GM23338 (cell line): Measurements from ENCODE around the gene ESRRA. TPM values are rescaled to one million over a fixed set of nuclear protein-coding genes. Genes with fewer than 3 reads are reported as not detected.

Source experiments
- ATAC-seq: fragments of 200-7000 bp; cut with Tn5 transposase; 3 replicates; pipeline ENCODE4 v1.9.1; 2020
- DNase-seq: peaks from one replicate; pipeline ENCODE4 v3.0.0-alpha.2; 2015; ENCODE audit warnings: low spot score
- H2AFZ ChIP-seq: fragments of 200-600 bp; sonication (generic); 2 replicates; pipeline ENCODE4 v1.8.0; 2016; ENCODE audit warnings: antibody characterized with exemption, mild to moderate bottlenecking, moderate library complexity
- H3F3A ChIP-seq: fragments of 200-600 bp; sonication (generic); replicated peaks from 2 replicates; pipeline ENCODE4 v1.8.0; 2017; ENCODE audit warnings: antibody characterized with exemption, mixed run types, low read depth
- H3K27ac ChIP-seq: fragments of 200-600 bp; sonication (generic); 2 replicates; pipeline ENCODE4 v1.6.1; 2016; ENCODE audit warnings: low read depth
- H3K27me3 ChIP-seq: fragments of 200-600 bp; sonication (generic); 2 replicates; pipeline ENCODE4 v1.8.0; 2016; ENCODE audit warnings: mild to moderate bottlenecking, mixed run types, moderate library complexity; ENCODE audit not compliant: insufficient read depth
- H3K36me3 ChIP-seq: fragments of 200-600 bp; sonication (generic); 2 replicates; pipeline ENCODE4 v1.8.0; 2016; ENCODE audit warnings: mild to moderate bottlenecking; ENCODE audit not compliant: insufficient read depth
- H3K4me1 ChIP-seq: fragments of 200-600 bp; sonication (generic); 2 replicates; pipeline ENCODE4 v1.8.0; 2016; ENCODE audit warnings: mild to moderate bottlenecking, moderate library complexity; ENCODE audit not compliant: insufficient read depth
- H3K4me2 ChIP-seq: fragments of 200-600 bp; sonication (generic); 2 replicates; pipeline ENCODE4 v1.7.1; 2017; ENCODE audit warnings: mixed run types
- H3K4me3 ChIP-seq: fragments of 200-600 bp; sonication (generic); 2 replicates; pipeline ENCODE4 v1.6.1; 2016; ENCODE audit warnings: mixed run types
- H3K79me2 ChIP-seq: fragments of 200-600 bp; sonication (generic); replicated peaks from 2 replicates; pipeline ENCODE4 v1.8.0; 2017; ENCODE audit warnings: mild to moderate bottlenecking; ENCODE audit not compliant: insufficient read depth
- H3K9me2 ChIP-seq: fragments of 200-600 bp; sonication (generic); 2 replicates; pipeline ENCODE4 v1.8.0; 2017; ENCODE audit not compliant: insufficient read depth
- H4K20me1 ChIP-seq: fragments of 200-600 bp; sonication (generic); replicated peaks from 2 replicates; pipeline ENCODE4 v1.8.0; 2017; ENCODE audit warnings: mild to moderate bottlenecking; ENCODE audit not compliant: insufficient read depth
- H3K27ac Mint-ChIP-seq: 2 replicates; pipeline ENCODE4 v1.8.0; 2020; ENCODE audit warnings: inconsistent platforms, mild to moderate bottlenecking, moderate library complexity, mixed read lengths
- H3K27me3 Mint-ChIP-seq: 3 replicates; pipeline ENCODE4 v1.8.0; 2022; ENCODE audit warnings: low read depth, mild to moderate bottlenecking, moderate library complexity, mixed read lengths, inconsistent platforms; ENCODE audit not compliant: insufficient read depth, poor library complexity
- H3K36me3 Mint-ChIP-seq: 3 replicates; pipeline ENCODE4 v1.8.0; 2021; ENCODE audit warnings: low read depth, mild to moderate bottlenecking, inconsistent platforms, moderate library complexity, mixed read lengths
- H3K4me1 Mint-ChIP-seq: 3 replicates; pipeline ENCODE4 v1.8.0; 2020; ENCODE audit warnings: mild to moderate bottlenecking, inconsistent platforms, mixed read lengths
- H3K4me3 Mint-ChIP-seq: 3 replicates; pipeline ENCODE4 v1.8.0; 2021; ENCODE audit warnings: moderate library complexity, mild to moderate bottlenecking, inconsistent platforms, mixed read lengths
- H3K9me3 Mint-ChIP-seq: 3 replicates; pipeline ENCODE4 v1.8.0; 2020; ENCODE audit warnings: moderate library complexity, mild to moderate bottlenecking, inconsistent platforms, mixed read lengths
- ETS1 ChIP-seq: IDR thresholded peaks from 2 replicates; pipeline ENCODE4 v1.6.1; 2016; ENCODE audit warnings: antibody characterized with exemption
- JUNB ChIP-seq: IDR thresholded peaks from one replicate; pipeline ENCODE4 v1.6.1; 2016; ENCODE audit warnings: antibody characterized with exemption; ENCODE audit not compliant: unreplicated experiment
- POLR2AphosphoS5 ChIP-seq: IDR thresholded peaks from 2 replicates; pipeline ENCODE4 v1.6.1; 2016; ENCODE audit warnings: antibody characterized with exemption, low read depth
- STAT1 ChIP-seq: IDR thresholded peaks from one replicate; pipeline ENCODE4 v1.6.1; 2016; ENCODE audit warnings: antibody characterized with exemption; ENCODE audit not compliant: unreplicated experiment
- ZNF114 ChIP-seq: fragments of 250-450 bp; sonication (Bioruptor Pico); IDR thresholded peaks from 2 replicates; pipeline ENCODE4 v1.5.0; 2020; ENCODE audit warnings: mild to moderate bottlenecking, moderate library complexity
- ZNF331 ChIP-seq: fragments of 250-450 bp; sonication (Bioruptor Pico); IDR thresholded peaks from 2 replicates; pipeline ENCODE4 v1.5.0; 2020; ENCODE audit warnings: low read depth, mild to moderate bottlenecking, moderate library complexity
- ZNF462 ChIP-seq: fragments of 250-450 bp; sonication (Bioruptor Pico); IDR thresholded peaks from 2 replicates; pipeline ENCODE4 v1.5.0; 2020; ENCODE audit warnings: mild to moderate bottlenecking, moderate library complexity
- polyA plus RNA-seq: library from polyadenylated mRNA; unstranded; fragments of >200 nt; fragmentation: Nextera tagmentation; extraction: Ambion mirVana; gene quantifications from 2 replicates; pipeline ENCODE4 v1.2.1, GENCODE V29; 2016
- total RNA-seq: library from RNA; depleted of rRNA; stranded (reverse); fragments of >200 nt; shearing (Covaris generic); gene quantifications from 2 replicates; pipeline ENCODE4 v1.2.3, GENCODE V29; 2014

The ESRRA gene
- total and polyA plus RNA-seq, 2 experiments from 2014 or later, result 13.7 to 55.1 TPM

- TF ChIP-seq ETS1 (no peak), ZNF462 (CRISPR knock-in tag) (no peak)
Observed at GRCh38 chr11:64276653-64277431, 28.5 kb upstream of the ESRRA start (continued).

- Mint-ChIP-seq H3K36me3 (peaks cover 10% of the 10 kb centered on the region), H3K4me3 (no peak overlapping the region), H3K9me3 (no peaks in the 10 kb centered on the region), H3K27ac (no peak overlapping the region), H3K27me3 (peaks cover 7% of the 10 kb centered on the region), H3K4me1 (peaks cover 4% of the 10 kb centered on the region; the same call in 2 of the 3 replicates)
- Histone ChIP-seq H4K20me1 (no peaks in the 10 kb centered on the region; the same call in 1 of the 2 replicates), H3K27ac (no peak overlapping the region), H3K4me1 (peaks cover 1% of the 10 kb centered on the region), H3F3A (no peaks in the 10 kb centered on the region), H3K27me3 (no peaks in the 10 kb centered on the region), H3K4me3 (no peak overlapping the region), H3K79me2 (no peaks in the 10 kb centered on the region), H3K4me2 (no peak overlapping the region), H3K9me2 (no peaks in the 10 kb centered on the region), H2AFZ (no peak overlapping the region), H3K36me3 (no peaks in the 10 kb centered on the region)
- DNase-seq (no peak), ATAC-seq (no peak)
- TF ChIP-seq ZNF114 (CRISPR knock-in tag) (no peak), STAT1 (no peak), POLR2AphosphoS5 (no peak), ZNF331 (CRISPR knock-in tag) (no peak), JUNB (no peak), ZNF462 (CRISPR knock-in tag) (no peak)
Observed at GRCh38 chr11:64278576-64279190, 26.6 kb upstream of the ESRRA start.
